Fibroblast of skin of scalp (primary cell): ENCODE measurements around the gene SYCN.

Source experiments
- DNase-seq: peaks from one replicate; pipeline ENCODE4 v3.0.0-alpha.2; 2013

SYCN gene

DNA sequence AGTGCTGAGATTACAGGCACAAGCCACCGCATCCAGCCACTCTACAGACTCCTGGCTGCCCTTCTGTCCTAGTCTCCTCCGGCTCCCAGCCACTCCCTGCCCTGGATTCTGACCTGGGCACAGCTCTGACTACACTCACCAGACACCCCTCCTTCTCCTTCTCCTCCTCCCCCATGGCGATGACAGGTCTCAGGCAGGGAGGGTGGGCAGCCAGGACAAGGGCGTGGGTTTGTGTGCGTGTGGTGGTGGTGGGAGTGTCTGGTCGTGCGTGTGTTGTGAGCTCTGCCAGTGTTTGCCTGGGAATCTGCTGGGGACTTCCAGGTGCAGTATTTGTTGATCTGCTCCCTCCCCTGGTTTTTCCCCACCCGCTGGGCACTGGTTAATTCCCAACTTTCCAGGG, 10.3 kb downstream of the SYCN start:
- DNase-seq = no peak

DNA sequence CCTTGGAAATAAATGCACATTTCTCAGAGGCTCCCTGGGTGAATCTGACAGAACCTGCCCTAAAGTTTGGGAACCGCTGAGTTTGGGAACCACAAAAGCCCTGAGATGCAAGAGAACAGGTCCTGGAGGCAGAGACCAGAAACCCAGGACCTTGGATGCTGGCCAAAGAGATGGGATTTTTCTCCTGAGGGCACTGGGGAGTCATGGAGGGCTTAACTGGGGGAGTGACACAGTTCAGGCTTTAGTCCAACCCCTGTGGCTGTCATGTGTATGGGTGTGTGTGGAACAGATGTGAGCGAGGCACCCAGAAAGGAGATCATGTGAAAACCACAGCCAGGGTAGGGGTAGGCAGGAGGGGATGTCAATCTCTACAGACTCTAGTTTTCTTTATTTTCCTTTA, 11.2 kb downstream of the SYCN start:
- DNase-seq = no peak

DNA sequence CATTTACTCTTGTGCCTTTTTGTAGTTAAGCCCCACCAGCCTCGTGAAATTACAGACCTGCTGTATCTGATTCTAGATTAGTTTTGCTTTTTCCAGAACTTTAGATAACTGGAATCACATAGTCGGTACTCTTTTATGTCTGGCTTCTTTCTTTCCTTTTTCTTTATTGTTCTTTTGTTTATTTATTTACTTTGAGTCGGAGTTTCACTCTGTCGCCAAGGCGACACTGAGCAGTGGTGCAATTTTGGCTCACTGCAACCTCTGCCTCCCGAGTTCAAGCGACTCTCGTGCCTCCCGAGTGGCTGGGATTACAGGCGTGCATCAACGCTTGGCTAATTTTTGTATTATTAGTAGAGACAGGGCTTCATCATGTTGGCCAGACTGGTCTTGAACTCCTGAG, 13.3 kb downstream of the SYCN start:
- no peak for DNase-seq

DNA sequence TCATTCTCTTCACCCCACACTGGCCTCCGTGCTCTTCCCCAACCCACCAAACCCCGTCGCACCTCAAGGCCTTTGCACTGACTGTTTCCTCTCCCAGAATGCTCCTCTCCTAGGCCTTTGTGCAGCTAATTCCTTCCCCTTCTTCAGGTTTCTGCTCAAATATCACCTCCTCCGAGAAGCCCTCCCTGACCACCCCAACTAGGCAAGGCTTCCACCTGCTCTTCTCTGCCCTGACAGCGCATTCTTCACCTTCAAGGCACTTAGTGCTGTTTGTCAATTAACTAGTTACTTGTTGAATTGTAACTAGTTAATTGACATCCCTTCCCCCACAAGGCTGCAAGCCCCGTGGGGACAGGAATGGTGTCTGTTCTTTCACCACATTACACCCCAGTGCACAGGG, 15.1 kb downstream of the SYCN start:
- no peak for DNase-seq

DNA sequence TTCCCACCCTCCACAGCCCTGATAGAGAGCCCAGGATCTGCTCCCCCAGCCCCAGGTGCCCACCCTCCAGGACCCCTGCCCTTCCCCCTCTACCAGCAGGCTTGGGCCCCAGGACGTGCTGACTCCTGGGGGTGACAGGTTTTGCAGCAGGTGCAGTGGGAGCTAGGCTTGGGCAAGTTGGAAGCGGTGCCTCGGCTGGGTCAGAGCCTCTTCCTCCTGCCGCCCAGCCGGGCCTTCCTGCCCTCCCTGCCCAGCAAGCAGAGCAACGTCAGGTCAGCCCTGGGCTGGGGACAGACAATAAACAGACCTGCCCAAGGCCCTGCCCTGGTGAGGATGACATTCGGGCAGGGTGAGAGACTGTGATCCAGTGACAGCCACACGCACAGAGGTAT, 16.5 kb downstream of the SYCN start:
- DNase-seq = no peak

DNA sequence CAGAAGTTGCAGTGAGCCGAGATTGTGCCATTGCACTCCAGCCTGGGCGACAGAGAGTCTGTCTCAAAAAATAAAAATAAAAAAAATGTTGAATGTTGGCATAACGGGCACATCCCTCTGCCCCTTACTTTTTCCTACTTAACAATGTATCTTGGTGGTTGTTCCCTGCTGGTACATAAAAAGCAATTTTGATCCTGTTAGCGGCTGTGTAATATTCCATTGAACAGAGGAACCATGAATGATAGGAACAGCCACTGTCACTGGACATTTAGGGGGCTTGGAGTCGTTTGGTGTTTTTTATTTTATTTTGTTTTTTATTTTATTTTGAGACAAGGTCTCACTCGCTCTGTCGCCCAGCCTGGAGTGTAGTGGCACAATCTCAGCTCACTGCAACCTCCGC, 17.7 kb downstream of the SYCN start:
- DNase-seq = no peak

DNA sequence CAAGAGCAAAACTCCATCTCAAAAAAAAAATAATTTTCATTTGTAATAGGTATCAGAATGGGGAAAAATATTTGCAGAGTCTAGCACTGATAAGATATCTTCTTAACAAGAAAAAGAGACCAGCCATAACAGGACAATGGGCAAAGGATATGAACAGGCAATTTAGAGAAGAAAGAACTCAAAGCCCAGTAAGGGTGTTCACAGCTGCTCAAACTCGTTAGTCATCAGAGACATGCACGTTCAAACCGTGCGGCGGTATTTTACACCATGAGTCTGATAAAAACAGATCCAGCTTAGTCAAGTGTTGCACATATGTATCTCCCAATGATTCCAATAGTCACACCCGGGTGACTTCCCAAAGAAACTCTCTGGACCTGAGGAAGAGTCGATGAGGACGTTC, 21.0 kb downstream of the SYCN start:
- peak; percentile 7 for DNase-seq

DNA sequence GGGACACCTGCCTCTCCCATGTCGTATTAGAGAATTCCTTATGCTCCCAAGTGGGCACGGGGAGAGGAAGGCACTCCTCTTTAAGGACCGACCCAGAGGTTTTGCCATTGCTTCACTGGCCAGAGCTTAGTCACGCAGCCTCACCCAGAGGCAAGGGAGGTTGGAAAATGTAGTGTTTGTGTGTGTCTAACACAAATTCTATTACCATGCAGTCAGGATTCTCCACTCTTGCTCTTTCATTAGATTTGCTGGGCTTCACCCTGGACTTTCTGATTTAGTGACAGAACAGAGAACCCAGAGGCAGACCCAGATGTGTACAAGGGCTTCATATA, 21.9 kb downstream of the SYCN start:
- no peak for DNase-seq

DNA sequence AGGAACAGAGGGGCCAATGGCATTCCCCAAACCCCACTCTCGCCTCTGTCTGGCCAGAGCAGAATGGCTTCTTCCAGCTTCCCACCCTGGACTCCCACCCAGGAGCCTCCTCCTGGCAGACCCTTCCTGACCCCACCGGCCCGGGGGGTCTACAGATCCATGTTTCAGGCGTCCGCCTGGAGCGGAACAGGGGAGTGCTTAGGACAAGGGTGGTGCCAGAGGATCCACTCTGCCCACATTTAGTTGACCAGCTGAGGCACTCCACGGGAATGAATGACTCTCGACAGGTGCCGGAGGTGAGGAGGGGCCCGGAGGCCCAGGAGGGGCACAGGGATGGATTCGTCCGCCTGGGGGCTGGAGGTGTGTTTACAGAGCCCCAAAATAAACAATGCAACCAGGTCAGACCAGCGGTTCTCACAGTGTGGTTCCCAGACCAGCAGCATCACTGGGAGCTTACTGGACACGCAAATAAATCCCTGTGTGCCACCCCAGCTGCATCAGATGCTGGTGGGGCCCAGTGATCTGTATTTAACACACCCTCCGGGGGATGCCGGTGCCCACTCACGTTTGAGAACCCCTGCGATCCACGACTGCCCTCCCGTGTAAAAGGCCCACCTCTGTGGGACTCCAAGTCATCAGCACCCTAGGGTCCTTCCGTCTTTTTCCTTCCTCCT, 22.4 kb downstream of the SYCN start:
- no peak for DNase-seq

DNA sequence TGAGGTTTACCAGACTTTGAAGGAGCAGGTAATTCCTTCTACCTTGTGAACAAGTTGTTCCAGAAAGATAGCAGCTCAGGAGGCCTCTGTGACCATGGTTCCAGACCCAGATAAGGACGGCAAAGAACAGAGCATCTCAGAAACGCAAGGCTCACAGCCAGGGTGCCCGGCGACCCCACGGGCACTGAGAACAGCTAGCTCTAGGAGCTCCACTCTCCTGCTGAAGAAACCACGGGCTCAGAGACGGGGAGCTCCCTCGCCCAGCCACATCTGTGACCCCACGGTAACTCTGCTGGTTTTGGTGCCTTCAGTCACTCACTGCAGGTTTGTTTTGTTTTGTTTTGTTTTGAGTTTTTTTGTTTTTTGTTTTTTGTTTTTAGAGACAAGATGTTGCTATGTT, 23.3 kb downstream of the SYCN start:
- DNase-seq = no peak

DNA sequence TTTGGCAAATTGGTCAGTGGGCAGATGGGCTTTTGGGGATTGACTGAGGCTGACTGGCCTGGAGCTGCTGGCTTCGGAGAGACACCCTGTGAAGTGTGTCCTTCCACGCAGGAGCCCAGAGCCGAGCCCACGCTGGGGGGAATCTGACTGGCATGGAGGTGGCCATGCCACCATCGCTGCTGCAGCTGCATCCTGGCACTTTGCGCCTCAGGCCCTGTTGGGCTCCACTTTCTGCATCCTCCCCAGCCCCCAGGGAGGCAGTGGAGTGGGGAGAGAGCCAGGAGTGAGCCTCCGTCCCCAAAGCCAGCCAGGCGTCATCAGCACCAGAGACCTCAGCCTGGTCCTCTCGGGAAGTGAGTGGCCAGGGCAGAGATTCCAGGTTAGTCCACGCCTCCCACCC, 24.3 kb downstream of the SYCN start:
- no peak for DNase-seq

DNA sequence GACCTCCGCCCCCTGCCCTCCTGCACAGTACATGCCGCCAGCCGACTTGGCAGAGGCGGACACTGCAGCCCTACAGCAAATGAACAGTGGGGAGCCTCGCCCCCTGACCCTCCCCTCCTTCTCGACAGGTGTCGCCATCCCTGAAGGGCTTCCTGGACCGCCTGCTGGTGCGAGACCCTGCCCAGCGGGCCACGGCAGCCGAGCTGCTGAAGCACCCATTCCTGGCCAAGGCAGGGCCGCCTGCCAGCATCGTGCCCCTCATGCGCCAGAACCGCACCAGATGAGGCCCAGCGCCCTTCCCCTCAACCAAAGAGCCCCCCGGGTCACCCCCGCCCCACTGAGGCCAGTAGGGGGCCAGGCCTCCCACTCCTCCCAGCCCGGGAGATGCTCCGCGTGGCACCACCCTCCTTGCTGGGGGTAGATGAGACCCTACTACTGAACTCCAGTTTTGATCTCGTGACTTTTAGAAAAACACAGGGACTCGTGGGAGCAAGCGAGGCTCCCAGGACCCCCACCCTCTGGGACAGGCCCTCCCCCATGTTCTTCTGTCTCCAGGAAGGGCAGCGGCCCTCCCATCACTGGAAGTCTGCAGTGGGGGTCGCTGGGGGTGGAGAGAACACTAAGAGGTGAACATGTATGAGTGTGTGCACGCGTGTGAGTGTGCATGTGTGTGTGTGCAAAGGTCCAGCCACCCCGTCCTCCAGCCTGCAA, 25.6 kb downstream of the SYCN start:
- DNase-seq = no peak

DNA sequence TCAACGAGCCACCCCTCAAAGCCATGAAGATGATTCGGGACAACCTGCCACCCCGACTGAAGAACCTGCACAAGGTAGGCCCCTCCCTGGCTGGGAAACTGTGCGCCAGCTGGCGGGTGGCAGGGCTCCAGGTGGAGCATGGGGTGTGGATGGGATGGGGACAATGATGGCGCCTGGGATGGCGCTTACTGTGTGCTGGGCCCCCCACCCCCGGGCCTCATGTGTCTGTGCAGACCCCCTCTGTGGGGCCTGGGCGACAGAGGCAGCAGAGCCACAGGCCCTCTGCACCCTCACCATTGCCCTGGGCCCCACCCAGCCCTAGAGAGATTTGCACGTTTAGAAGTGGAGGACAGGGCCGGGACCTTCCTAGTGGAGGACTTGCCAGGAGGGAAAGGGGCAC, 26.3 kb downstream of the SYCN start:
- DNase-seq = no peak

DNA sequence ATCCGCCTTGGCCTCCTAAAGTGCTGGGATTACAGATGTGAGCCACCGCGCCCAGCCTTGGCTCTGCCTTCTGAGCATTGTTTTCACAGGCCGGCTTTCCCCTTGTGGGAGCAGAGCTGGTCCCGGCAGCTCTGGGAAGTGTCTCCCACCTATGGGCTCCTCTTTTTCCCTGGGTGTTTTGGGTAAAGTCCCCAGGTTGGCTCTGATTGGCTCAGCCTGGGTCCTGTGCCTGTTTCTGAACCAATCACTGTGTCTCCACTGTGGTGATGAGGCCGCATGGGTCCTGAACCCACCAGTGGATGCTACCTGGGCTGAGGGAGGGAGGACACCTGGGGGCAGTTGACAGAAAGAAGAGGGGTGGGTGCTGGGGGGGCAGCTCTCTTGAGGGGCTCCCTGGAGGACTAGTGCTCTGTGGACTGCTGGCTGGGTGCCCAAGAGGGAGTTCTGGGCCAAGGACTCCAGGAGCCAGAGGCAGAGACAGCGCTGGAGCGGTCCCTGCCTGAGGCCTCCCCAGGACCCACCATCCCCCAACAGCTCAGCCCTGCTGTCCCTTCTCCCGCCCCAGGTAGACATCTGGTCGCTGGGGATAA, 26.9 kb downstream of the SYCN start:
- DNase-seq = no peak

DNA sequence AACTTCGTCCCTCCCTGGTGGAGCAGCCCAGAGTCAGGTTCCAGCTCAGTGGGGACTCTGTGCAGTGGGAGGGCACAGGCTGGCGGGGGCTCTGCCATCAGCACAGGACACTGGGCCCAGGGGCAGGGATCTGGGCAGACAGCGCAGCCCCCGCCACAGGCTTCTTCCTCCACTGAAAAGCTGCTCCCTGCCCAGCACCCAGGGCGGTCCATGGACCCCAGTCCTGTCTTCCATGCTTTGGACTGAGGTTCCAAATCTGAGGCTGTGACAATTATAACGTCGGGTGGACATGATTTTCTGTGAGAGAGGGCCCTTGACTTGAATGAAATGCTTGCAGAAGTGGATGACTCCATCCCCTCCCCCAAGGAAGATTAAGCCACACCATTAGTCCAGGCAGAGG, 28.5 kb downstream of the SYCN start:
- DNase-seq = no peak

DNA sequence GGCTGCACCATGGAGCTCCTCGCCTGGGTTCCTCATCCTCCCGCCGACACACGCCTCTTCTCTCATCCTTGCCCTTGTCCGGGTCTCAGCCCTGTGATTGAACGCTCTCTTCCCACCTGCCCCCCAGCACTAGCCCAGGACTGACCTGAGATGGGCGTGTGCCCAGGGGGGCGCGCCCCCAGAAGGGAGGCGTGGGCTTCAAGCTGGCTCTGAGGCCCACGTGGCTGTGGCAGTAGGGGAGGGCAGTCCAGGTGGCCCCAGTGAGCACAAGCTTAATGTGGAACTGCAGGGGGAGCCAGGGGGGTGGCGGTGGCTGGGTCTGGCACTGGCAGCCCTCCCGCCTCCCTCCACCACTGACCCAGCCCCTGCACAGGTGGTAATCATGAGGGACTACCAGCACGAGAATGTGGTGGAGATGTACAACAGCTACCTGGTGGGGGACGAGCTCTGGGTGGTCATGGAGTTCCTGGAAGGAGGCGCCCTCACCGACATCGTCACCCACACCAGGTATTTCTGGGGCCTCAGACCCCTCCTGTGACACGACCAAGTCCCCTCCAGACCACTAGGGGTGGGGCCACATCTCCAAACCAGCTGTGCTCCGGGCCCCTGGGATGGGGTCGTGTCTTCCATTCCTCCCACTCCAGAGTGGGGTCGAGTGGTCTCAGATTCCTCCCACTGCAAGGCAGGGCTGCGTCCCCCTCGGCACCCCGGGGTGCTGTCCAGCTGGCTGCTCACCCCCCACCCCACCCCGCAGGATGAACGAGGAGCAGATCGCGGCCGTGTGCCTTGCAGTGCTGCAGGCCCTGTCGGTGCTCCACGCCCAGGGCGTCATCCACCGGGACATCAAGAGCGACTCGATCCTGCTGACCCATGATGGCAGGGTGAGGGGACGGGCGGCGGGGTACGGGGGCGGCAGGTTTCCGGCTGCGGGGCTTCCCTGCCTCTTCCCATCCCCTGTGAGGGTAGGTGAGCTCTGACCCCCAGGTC, 29.2 kb downstream of the SYCN start:
- no peak for DNase-seq

DNA sequence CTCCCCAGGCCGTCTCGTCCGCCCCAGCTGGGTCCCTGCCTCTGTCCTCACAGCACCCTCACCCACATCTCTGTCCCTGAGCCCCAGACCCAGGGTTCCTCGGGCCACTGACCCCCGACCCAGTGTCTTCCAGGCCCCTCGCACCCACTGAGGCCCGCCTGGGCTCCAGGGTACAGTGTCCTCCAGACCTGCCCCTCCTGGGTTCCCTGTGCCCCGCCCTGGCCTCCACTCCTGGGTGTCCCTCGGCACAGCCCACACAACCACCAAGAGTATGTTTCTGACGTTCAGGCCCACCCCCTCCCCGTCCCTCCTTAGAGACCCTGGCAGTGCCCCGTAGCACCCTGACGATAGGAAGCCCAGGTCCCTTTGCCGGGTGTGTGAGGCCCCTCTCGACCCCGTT, 29.9 kb downstream of the SYCN start:
- DNase-seq = no peak

DNA sequence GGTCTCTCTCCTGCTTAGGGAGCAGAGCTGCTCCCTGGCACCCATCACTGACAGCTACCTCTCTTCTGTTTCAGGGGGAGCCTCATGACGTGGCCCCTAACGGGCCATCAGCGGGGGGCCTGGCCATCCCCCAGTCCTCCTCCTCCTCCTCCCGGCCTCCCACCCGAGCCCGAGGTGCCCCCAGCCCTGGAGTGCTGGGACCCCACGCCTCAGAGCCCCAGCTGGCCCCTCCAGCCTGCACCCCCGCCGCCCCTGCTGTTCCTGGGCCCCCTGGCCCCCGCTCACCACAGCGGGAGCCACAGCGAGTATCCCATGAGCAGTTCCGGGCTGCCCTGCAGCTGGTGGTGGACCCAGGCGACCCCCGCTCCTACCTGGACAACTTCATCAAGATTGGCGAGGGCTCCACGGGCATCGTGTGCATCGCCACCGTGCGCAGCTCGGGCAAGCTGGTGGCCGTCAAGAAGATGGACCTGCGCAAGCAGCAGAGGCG, 30.5 kb downstream of the SYCN start:
- DNase-seq = no peak

DNA sequence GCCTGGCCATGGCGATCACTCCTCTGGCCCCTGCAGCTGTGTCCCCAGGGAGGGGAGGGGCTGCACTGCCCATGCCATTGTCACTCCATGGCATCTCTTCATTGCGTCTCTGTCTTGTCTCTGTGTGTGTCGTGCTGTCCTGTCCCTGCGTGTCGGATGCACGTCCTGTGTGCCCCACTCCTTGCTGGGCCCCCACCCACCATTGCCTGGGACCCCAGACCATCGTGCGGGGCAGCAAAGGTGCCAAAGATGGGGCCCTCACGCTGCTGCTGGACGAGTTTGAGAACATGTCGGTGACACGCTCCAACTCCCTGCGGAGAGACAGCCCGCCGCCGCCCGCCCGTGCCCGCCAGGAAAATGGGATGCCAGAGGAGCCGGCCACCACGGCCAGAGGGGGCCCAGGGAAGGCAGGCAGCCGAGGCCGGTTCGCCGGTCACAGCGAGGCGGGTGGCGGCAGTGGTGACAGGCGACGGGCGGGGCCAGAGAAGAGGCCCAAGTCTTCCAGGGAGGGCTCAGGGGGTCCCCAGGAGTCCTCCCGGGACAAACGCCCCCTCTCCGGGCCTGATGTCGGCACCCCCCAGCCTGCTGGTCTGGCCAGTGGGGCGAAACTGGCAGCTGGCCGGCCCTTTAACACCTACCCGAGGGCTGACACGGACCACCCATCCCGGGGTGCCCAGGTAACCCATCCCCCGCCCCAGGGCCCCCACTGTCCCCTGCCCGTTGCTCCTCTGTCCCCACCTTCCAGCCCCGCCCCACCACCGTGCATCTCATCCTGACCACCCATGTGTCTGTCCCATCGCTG, 31.2 kb downstream of the SYCN start:
- DNase-seq = no peak

DNA sequence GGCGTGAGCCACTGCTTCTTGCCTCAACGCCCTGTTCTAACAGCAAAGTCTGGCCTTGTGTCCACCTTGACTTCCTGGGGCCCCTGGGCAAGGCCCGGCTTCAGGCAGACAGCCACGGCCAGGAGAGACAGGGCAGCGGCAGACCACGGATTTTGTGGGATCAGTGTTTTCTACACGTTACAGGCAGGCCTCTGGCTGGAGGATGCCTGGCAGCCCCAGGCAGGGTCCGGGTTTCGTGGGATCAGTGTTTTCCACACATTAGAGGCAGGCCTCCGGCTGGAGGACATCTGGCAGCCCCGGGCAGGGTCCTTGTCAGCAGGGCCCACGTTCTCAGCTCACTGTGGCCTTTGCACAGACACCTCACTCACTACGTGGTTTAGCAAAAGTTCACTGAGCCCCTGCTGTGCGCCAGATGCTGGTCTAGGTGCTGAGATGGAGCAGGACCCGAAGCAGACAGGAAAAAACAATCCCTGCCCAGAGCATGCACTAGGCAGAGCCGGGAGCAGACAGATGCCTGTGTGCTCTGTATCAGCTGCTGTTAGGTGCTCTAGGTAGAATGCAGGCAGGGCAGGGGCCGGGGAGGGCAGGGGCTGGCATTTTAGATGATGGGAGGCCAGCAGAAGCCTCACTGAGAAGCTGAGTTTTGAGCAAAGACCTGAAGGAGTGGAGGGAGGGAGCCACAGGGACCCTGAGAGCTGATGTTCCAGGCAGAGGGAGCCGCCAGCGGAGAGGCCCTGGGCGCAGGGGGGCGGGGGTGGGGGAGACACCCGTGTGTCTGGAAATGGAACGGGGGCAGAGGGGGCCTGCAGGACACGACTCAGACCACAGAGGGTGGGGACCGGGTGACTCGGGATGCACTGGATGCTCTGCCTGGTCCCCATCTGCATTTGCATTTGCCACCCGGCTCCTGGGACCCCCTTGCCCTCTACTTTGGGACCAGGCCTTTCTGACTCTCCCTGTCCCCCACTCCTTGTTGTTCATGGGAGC, 32.3 kb downstream of the SYCN start:
- DNase-seq = no peak
